Right lung (tissue), 10 donors: ENCODE measurements around the gene BEGAIN. TPM values are rescaled to one million over a fixed set of nuclear protein-coding genes. Genes with fewer than 3 reads are reported as not detected.

ENCODE experiments used
- DNase-seq, 2 donors: peaks; one replicate each; pipeline ENCODE4 v3.0.0-alpha.2; 2013
- long read RNA-seq, 8 donors: transcript quantifications; one replicate each; lab custom pipeline, GENCODE V29; 2026
- polyA plus RNA-seq, 5 donors: library from polyadenylated mRNA; unstranded; fragments of 120-200 nt; gene quantifications; one replicate each; pipeline versions ENCODE4 v1.2.1 to v1.2.3, GENCODE V29; 2013; ENCODE audit warnings: inconsistent platforms in 1 of 5, low replicate concordance in 1 of 5; ENCODE audit not compliant: insufficient read length in 5 of 5, insufficient read depth in 1 of 5

BEGAIN gene, protein sequence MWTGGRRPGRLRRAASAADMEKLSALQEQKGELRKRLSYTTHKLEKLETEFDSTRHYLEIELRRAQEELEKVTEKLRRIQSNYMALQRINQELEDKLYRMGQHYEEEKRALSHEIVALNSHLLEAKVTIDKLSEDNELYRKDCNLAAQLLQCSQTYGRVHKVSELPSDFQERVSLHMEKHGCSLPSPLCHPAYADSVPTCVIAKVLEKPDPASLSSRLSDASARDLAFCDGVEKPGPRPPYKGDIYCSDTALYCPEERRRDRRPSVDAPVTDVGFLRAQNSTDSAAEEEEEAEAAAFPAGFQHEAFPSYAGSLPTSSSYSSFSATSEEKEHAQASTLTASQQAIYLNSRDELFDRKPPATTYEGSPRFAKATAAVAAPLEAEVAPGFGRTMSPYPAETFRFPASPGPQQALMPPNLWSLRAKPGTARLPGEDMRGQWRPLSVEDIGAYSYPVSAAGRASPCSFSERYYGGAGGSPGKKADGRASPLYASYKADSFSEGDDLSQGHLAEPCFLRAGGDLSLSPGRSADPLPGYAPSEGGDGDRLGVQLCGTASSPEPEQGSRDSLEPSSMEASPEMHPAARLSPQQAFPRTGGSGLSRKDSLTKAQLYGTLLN
- 1 to 10 TPM; 1.3 to 2.9 (median 2.1) TPM for polyA plus RNA-seq
- long read RNA-seq, donor 1, partial matches to known transcripts: 0 of 1 reads
- long read RNA-seq, donor 1, other reads (novel, unspliced or antisense): 0 of 1 reads
- long read RNA-seq, donor 2: 0 reads
- long read RNA-seq, donor 3, full-length matches to known transcripts: 2 of 2 reads
- long read RNA-seq, donor 3, partial matches to known transcripts: 0 of 2 reads
- long read RNA-seq, donor 3, other reads (novel, unspliced or antisense): 0 of 2 reads
- long read RNA-seq, donor 4: 0 reads
- long read RNA-seq, donor 5, partial matches to known transcripts: 0 of 1 reads
- long read RNA-seq, donor 5, other reads (novel, unspliced or antisense): 0 of 1 reads
- long read RNA-seq, donor 6, full-length matches to known transcripts: 1 of 1 reads
- long read RNA-seq, donor 6, partial matches to known transcripts: 0 of 1 reads
- long read RNA-seq, donor 6, other reads (novel, unspliced or antisense): 0 of 1 reads
- long read RNA-seq, donor 7: 0 reads
- long read RNA-seq, donor 8: 0 reads

DNA sequence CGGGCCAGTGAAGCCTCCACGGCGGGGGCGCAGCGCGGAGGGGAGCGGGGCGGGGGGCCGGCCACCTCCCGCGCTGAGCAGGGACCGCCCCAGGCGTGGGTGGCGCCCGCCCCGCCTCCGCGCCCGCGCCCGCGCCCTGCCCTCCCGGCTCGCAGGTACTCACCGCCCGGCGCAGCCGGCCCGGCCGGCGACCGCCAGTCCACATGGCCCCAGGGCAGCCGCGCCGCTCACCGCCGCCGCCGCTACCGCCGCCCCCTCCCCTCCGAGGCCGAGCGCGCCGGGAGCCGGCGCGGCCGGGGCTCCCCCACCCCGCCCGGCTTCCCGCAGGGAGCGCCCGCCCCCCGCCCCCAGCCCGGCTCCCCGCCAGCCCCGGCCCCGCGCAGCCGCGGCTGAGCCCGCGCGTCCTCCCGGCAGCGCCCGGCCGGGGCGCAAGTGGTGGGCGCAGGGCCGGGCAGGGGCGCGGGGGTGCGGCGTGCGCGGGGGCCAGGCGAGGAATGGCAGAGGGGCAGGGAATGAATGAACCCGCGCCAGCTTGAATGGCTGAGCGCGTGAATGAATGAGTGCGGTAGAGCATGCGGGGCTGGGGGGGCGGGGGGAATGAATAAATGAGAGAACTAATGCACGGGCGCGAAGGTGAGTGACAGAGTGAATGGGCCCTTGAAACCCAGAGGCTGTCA, at the start of gene BEGAIN:
BEGAIN (minus strand) TSS at position 332 of the 677 bp plus-strand sequence; CDS start at position 205, 127 bp downstream.
- no peak for DNase-seq

DNA sequence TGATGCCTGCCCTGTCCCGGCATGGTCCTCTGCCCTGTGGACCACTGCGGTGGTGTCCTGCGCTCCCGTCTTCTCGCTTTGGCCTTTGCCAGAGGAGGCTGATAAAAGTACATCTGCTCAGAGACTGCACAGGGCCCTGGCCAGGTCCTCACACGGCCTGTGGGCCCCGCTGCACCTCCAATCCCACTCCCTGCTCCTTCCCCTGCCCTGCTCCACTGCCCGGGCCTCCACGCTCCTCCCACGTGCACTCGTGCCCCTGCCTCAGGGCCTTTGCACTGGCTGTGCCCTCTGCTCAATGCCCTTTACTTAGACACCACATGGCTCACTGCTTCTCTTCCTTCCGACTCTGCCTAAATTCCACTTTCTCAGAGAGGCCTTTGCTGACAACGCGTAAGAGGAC, 49.3 kb upstream of the BEGAIN start:
- no peak for DNase-seq

DNA sequence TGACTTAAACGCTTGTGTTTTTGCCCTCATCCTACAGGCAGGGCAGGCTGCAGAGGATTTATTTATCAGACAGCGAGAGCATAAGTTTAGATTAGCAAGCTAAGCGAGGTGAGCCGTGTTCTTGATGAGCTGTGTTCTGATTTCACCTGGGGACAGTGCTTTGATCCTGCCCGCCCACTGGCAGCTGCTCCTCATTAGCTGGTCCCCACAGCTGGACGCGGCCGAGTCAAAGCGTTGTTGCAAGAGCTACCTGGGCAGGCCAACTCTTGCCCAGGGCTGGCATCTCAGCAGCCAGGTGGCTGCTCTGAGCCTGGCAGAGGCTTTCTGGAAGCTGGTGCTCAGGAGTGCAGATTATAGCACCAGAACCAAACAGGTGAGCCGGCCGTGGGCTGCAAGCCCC, 46.8 kb upstream of the BEGAIN start:
- DNase-seq: no peak

DNA sequence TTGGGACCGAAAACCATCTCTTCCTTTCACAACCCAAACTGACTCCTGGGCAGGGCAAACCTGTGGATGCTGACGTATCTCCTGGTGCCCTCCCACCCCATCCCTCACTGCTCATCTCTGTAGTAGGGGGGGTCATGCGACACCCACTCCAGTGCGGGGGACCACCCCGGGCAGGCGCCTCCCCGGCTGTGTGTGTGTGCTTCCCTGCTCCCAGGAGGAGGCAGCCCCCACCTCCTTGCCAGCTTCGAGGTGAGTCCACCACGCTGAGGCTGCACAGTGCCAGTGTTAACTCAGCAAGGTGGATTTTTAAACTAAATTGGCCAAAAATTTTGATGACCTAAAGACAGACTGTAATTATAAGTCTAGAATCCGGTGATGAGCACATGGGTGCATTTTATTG, 46.2 kb upstream of the BEGAIN start:
- DNase-seq: no peak

DNA sequence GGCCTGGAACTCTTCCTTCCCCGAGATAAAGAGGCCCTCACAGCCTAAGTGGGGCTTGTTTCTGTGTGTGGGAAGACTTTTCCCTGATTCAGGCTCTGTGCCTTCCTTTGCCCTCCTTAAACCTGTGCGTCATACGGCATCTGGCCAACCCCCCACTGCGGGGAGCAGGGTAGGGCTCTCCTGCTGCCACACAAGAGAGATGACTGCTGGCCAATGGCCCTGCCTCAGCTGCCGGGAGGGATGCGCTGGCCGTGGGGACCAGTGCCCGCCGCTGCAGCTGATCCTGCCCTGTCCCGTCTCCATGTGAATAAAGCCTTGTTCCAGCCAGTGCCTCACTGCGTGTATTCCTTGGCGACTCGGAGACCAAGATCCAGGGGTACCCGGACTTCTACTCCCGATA, 42.5 kb upstream of the BEGAIN start:
- DNase-seq: no peak

DNA sequence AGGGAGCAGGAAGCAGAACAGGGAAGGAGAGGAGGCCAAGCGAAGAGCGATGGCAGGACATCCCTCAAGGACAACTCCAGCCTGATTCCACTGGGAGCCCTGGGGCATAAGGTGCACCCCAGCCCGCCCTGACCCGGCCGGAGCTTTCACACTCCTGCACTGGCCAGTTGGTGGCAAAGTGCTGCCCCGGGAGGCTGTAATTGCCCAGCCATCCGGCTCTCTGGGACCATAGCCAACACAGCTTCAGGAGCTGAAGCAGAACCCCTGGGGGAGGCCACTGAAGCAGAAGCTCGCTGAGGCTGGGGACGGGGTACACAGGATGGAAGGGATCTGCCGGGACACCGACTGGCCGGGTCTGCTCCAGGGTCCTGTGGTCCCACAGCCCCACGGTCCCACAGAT, 41.9 kb upstream of the BEGAIN start:
- no peak for DNase-seq

DNA sequence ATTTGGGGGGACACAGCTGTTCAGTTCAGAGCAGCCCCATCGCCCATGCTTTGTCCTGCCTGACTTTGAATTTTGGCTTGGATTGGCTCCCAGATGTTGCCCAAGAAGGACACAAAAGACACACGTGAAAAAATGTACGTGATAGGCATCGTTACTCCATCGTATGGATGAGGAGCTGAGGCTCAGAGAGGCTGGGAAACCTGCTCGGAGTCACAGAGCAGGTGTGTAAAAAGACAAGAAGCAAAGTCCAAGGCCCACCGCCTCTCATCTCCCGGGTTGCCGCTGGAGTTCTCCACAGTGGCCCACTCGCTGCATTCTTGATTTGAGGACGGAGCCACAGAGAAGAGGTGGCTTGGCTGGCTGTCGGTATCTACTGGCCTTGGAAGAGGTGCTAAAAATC, 41.0 kb upstream of the BEGAIN start:
- DNase-seq: no peak

DNA sequence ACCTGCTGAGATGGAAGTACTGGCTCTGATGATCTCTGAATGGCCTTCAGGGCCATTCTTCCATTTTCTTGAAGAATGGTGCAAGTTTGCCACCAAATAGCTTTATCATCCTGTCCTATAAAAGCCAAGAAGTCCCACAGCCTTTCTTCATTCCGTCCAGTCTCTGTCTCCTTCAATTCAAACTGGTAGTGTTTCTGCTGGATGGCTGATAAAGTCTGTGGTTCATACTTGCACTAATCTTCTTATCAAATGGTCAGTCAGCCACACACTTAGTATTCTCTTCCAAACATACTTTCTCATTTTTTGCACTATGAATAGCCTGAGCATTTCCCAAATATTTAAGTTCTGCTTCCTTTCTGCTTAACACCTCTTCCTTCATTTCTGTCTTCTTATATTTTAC, 39.4 kb upstream of the BEGAIN start:
- DNase-seq: no peak

DNA sequence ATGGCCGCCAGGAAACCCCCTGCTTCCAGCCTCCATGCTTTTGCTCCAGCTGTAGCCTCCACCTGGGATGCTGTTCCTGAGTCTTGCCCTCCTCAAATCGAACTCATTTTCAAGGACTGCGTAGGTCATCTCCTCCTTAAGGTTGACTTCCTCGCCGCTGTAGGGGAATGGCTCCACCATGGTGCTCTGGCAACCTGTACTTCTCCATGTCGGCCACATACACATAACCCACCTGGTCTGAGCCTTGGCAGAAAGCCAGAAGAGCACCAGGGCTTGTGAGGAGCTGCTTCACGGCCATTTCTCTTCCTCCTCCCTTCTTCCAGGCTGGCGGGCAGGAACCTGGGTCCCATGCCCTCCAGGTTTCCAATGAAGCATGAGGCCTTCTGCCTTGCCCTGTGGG, 36.7 kb upstream of the BEGAIN start:
- no peak for DNase-seq

DNA sequence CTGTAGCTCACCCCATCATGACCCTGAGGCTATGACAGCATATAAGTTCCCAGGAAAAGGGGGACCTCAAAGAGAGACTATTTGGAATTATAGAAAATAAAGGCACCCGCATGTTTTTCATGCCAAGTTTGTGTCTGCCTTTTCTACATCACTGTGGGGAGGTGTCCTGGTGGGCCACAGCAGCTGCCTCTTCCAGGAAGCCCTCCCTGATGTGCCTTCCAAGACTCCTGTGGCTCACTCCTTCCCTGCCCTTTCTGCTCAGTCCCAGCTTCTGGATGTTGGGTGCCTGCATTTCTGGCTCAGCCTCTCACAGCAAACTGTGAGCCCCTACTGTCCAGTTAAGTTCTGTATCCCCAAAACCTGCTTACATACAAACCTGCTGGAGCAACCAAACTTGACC, 36.3 kb upstream of the BEGAIN start:
- no peak for DNase-seq

DNA sequence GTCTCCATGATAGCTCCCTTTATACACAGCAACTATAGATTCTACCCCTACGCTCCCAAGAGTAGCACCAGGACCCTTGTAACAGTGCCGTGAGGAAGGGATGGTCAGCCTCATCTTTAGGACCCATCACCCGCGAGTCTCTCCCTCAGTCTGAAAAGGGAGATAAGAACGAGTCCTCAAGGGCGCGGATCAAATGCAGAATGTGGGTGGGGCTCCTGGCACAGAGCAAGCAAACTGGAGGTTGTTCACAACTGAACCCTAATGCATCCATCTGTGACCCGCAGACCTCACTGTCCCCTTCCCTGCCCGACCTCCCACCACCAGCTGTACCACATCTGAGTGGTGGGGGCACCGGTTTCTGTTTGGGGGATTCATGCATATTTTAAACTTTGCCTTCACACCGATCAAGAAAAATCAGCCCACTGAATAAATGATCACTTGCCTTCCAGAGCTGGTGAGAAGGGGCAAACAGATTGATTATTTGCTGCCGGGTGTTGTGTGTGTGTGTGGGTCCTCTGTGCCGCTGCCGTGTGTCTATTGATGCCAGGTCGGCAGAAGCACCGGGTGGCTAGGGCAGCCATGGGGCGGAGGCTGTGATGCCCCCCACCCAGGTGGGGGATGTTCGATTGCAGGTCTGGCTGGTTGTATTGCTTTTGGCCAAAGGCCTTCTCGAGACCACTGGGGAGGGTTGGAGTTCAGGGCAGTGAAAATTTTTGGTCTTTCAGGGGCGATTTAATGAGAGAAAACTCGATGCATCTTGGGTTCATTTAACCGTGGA, 35.7 kb upstream of the BEGAIN start:
- no peak for DNase-seq

DNA sequence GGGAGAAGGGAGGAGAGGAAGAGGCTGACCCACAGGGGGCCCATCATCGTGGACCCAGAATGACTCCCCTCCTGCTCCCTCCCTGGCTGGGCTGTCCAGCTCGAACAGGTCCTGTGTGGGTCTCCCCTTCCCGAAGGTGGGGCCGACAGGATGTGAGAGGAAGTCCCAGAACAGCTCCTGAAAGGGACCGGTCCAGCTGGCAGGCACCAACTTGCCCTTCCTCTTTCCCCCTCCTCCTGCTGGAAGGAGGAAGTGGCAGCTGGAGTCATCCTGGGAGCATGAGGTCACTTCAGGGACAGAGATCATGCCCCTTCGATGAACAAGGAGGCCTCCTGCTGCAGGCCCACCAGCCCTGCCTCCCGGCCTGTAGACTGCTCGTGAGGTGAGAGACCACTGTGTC, 35.0 kb upstream of the BEGAIN start:
- no peak for DNase-seq

DNA sequence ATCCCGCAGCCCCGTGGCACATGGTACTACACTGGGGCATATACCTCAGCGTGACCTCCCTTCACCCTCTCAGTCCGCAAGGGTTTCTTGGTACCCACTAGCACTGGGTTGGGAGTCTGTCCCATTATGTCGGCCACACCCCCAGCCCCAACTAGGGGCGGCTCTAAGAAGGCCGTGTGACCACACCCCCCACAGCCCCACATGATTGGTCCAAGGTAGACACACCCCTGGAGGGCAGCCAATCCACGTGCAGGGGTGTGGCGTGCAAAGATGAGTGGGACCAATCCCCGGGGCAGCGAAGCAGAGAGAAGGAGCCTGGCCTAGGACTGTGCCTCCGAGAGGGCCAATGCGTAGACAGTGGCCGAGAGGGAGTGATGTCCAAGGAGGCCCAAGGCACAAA, 34.6 kb upstream of the BEGAIN start:
- DNase-seq: no peak

DNA sequence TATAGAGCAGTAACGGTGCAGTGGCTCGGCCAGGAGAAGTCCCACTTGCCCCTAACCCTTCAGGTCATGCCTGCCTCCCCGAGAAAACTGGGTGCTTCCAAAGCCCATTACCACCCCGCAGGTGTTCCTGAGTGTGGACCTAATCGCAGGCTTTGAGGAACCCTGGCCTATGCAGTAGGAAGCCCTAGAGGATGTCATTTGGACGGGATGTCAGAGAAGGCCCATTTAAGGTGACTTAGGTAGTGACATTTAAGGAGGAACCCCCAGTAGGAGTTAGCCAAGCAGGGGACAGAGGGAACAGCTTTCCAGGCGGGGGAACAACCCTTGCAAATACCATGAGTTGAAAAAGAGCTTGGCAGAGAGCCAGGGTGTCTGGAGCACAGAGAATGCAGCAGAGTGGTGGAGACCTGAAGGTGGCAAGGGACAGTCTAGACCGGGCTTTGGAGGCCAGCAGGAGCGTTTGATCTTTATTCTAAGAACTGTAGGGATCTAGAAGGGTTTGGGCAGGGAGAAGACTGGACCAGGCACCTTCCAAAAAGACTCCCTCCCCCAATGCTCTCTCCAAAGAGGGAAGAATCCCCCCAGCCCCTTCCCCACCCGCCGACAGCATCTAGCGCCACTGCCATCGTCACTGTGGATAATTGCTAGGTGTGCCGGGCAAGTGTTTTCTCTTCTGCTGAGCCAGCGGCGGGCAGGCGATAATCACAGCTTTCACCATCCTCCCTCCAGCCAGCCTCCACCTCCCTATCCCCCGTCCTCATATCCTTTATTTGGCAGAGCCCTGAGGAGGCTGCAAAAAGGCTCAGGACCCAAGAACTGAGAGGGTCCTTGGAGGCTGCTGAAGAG, 33.3 kb upstream of the BEGAIN start:
- no peak for DNase-seq

DNA sequence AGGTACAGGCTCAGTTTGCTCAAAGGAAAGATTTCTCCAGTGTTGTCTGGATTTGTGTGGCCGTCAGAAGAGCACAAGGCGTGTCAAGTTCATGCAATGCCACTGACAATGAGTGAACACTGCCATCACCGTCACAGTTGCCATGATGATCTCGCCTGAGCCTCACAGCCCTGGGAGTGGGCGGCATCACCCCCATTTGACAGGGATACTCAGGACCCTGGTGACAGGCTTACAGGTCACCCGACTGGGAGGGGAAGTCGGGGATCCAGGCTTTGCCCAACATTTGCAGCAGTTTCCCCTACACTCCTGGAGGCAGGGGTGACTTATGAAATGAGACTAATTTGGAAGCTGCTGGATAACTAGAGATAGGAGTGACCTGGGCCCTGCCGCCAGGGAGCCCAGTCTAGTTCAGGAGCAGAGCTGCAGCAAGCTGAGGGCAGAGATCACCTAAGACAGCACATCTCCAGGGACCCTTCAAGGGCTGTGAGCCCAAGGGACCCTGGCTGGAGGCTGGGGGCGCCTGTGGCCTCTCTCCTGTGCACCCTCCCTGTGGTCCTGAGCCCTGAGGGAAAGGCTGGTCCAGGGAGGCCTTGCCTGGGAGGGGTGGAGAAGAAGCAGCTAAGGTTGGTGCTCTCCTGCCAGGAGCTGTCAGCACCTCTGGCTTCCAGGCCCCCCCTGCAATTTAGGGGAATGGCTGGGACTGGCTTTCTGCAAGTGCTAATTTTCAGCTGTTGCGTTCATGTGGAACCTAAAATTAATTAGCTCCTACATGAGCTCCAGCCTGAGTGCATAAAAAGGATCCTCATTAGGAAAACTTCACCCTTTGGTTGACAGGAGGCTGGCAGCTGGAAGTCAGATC, 32.4 kb upstream of the BEGAIN start:
- DNase-seq: no peak

DNA sequence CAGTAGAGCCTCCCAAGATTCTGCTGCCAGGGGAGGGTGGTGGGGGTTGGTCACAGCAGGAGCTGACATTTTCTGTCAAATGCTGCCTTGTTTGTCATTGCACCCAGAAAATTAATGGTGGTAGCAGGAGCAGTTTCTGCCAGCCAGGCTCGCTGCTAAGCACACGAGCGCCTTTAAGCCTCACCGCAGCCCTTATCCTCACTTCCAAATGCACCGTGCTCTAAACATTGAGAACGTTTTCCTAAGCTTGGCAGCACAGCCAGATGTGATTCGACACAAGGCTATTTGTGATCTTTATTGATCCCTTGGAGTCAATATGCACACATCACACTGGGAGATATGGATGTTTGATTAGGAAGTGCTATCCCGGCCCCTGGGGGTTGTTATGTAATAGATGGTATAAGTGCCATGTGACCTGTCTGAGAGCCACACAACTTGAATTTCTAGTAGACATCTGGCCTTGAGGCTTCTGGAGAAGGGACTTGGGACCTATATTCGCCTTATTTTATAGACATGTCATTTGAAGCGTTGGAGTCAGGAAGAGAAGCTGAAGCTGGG, 31.6 kb upstream of the BEGAIN start:
- no peak for DNase-seq

DNA sequence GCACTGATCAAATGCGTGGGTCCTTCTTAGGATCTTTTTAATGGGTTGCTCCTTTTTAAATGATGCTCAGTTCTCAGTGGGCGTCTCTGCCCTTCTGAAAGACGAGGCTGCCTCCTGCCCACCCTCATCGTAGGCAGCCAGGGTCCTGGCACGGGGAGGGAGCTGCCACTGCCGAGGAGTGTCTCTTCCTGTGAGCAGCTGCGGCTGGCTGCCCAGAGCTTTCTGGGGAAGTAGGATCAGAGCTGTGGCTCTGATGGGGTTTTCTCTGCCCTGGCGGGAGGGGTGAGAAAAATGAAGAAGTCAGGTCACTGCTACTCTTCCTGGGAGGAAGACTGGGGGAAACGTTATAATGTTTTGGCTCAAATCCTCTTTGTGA, 31.1 kb upstream of the BEGAIN start:
- DNase-seq: no peak
